OCI-LY1 (cell line): ENCODE data around the gene TTC4.

Experiments used
- EZH2 ChIP-seq: fragments of 200-600 bp; sonication (generic), shearing (Covaris generic); IDR thresholded peaks from 2 replicates; pipeline ENCODE4 v1.8.0; 2017; ENCODE audit warnings: borderline replicate concordance, mixed run types, mild to moderate bottlenecking, antibody characterized with exemption, low read length, moderate library complexity, mixed read lengths
- TF ChIP-seq, protein P1 (sequence below): fragments of 200-600 bp; sonication (generic), shearing (Covaris generic); IDR thresholded peaks from 2 replicates; pipeline ENCODE4 v1.5.1; 2017; ENCODE audit warnings: mild to moderate bottlenecking, antibody characterized with exemption, low read length, moderate library complexity, mixed read lengths

DNA sequence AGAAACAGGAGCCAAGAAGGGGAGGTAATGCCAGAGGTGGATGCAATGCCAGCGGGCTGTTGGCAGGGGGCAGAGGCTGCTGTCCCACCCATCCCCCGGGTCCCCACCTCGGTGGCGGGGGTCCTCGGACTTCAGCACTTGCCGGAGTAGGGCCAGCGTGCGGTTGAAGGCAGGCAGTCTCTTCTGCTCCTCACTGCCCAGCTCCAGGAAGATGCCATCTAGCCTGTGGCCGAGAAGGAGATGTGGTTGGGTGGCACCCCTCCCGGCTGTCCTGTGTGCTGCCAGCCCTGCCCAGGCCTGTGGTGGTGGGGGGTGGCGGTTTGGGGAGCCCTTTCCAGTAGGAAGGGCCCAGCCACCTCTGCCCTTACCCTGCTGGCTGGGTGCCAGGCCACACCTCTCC, 71.9 kb downstream of the TTC4 start:
- TF ChIP-seq, protein P1, sequence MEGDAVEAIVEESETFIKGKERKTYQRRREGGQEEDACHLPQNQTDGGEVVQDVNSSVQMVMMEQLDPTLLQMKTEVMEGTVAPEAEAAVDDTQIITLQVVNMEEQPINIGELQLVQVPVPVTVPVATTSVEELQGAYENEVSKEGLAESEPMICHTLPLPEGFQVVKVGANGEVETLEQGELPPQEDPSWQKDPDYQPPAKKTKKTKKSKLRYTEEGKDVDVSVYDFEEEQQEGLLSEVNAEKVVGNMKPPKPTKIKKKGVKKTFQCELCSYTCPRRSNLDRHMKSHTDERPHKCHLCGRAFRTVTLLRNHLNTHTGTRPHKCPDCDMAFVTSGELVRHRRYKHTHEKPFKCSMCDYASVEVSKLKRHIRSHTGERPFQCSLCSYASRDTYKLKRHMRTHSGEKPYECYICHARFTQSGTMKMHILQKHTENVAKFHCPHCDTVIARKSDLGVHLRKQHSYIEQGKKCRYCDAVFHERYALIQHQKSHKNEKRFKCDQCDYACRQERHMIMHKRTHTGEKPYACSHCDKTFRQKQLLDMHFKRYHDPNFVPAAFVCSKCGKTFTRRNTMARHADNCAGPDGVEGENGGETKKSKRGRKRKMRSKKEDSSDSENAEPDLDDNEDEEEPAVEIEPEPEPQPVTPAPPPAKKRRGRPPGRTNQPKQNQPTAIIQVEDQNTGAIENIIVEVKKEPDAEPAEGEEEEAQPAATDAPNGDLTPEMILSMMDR: no peak
- TF ChIP-seq EZH2: no peak
